Esophagus squamous epithelium (tissue), 4 donors: ENCODE measurements around the gene DUSP16.

Experiments used
- CTCF ChIP-seq, 6 experiments: fragments of 450-650 bp in 4 of 6; fragments of 200-600 bp in 2 of 6; sonication (generic) in 2 of 6; IDR thresholded peaks; one replicate each; pipeline ENCODE4 v1.5.1; 2016 to 2019; ENCODE audit warnings: antibody characterized with exemption in 6 of 6, mild to moderate bottlenecking in 4 of 6, moderate library complexity in 4 of 6
- POLR2A ChIP-seq, 4 donors: fragments of 450-650 bp; IDR thresholded peaks; one replicate each; pipeline ENCODE4 v1.6.1; 2017; ENCODE audit warnings: antibody characterized with exemption in 4 of 4, mild to moderate bottlenecking in 4 of 4, moderate library complexity in 3 of 4

GRCh38 chr12:12427568-12427967, 135.1 kb downstream of the DUSP16 start:
- TF ChIP-seq CTCF (IDR thresholded peaks at IDR 0.05), result no peak
- TF ChIP-seq POLR2A (IDR thresholded peaks at IDR 0.05), result no peak
